Measurements from ENCODE around the gene COL8A1.

DNA sequence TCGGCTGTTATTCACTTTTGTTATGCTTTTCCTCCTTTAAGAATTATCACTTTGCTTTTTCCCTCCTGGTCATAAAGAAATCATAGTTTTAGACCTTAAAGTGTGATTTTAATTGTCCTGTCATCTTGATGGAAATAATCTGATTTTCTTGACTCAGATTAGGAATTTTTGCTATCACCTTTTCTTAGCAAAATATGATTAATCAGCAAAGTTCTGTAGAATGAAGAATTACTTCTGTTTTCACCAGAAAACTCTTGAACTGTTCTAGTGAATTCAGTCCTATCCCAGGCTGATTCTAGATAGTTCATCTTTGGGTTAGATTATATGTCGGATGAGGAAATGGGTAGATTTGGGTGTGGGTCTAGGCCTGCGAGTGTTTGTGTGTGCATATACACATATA lies 191.4 kb downstream of the COL8A1 start:
- TF ChIP-seq, protein P1, sequence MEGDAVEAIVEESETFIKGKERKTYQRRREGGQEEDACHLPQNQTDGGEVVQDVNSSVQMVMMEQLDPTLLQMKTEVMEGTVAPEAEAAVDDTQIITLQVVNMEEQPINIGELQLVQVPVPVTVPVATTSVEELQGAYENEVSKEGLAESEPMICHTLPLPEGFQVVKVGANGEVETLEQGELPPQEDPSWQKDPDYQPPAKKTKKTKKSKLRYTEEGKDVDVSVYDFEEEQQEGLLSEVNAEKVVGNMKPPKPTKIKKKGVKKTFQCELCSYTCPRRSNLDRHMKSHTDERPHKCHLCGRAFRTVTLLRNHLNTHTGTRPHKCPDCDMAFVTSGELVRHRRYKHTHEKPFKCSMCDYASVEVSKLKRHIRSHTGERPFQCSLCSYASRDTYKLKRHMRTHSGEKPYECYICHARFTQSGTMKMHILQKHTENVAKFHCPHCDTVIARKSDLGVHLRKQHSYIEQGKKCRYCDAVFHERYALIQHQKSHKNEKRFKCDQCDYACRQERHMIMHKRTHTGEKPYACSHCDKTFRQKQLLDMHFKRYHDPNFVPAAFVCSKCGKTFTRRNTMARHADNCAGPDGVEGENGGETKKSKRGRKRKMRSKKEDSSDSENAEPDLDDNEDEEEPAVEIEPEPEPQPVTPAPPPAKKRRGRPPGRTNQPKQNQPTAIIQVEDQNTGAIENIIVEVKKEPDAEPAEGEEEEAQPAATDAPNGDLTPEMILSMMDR (IDR thresholded peaks at IDR 0.05; ENCODE audit: poor library complexity): no peak
- no peak for TF ChIP-seq EZH2 (IDR thresholded peaks at IDR 0.05; ENCODE audit: borderline replicate concordance)
